HCT116 (cell line): ENCODE measurements around the gene GPR22. TPM values are rescaled to one million over a fixed set of nuclear protein-coding genes. Genes with fewer than 3 reads are reported as not detected.

Experiments
- ATAC-seq: fragments of 200-7000 bp; cut with Tn5 transposase; 2 replicates; pipeline ENCODE4 v1.9.1; 2020; ENCODE audit warnings: mild to moderate bottlenecking, moderate library complexity
- BruUV-seq: library from RNA; stranded (reverse); fragments of 400-500 nt; replicated peaks from 2 replicates; lab custom pipeline; 2021; lab: Mats Ljungman, UMichigan
- CTCF ChIA-PET: fragments of 300-600 bp; sonication (Branson Sonifier 250); formaldehyde crosslinking; loops from one replicate; lab custom pipeline; 2021; ENCODE audit warnings: antibody characterized with exemption; lab: Charles Lee
- POLR2A ChIA-PET: fragments of 300-600, 350-600 bp; sonication (Branson Sonifier 250); formaldehyde crosslinking; loops from one replicate; lab custom pipeline; 2021; ENCODE audit warnings: antibody characterized with exemption; lab: Charles Lee
- RAD21 ChIA-PET, 2 experiments: fragments of 300-600 bp; sonication (Branson Sonifier 250); formaldehyde crosslinking; loops; one replicate each; lab custom pipeline; 2023; ENCODE audit warnings: low total read pairs in 2 of 2; ENCODE audit not compliant: uncharacterized antibody in 2 of 2, unreplicated experiment in 2 of 2, low non-redundant PET in 1 of 2; lab: Charles Lee
- DNase-seq: peaks from one replicate; pipeline ENCODE4 v3.0.0-alpha.2; 2010; ENCODE audit warnings: low read depth, low spot score
- H2AFZ ChIP-seq: fragments of 200-600 bp; shearing (Covaris generic), sonication (generic); 2 replicates; pipeline ENCODE4 v1.6.1; 2017; ENCODE audit warnings: low read depth, mixed run types, mixed read lengths, antibody characterized with exemption, low read length; ENCODE audit not compliant: poor library complexity, severe bottlenecking
- H3K27ac ChIP-seq: 2 replicates; pipeline ENCODE4 v1.5.1; 2012; ENCODE audit warnings: low read depth, low read length
- H3K27me3 ChIP-seq: fragments of 200-600 bp; sonication (generic); 2 replicates; pipeline ENCODE4 v1.6.1; 2016; ENCODE audit warnings: mixed run types, low read length, mixed read lengths; ENCODE audit not compliant: insufficient read depth
- H3K36me3 ChIP-seq, 2 experiments: fragments of 200-500 bp in 1 of 2; fragments of 200-600 bp in 1 of 2; sonication (Bioruptor generic) in 1 of 2; sonication (generic) in 1 of 2; 2 replicates each; pipeline versions ENCODE4 v1.5.1 to v1.6.1; 2014 to 2016; ENCODE audit warnings: low read length in 2 of 2, inconsistent platforms in 1 of 2, mixed read lengths in 1 of 2, mixed run types in 1 of 2; ENCODE audit not compliant: insufficient read depth in 2 of 2, control insufficient read depth in 1 of 2
- H3K4me1 ChIP-seq, 2 experiments: fragments of 200-600 bp in 1 of 2; sonication (generic) in 1 of 2; 2 replicates each; pipeline versions ENCODE4 v1.5.1 to v1.6.1; 2012 to 2017; ENCODE audit warnings: low read length in 2 of 2, inconsistent platforms in 1 of 2, mild to moderate bottlenecking in 1 of 2, mixed read lengths in 1 of 2, mixed run types in 1 of 2, moderate library complexity in 1 of 2; ENCODE audit not compliant: insufficient read depth in 2 of 2, control insufficient read depth in 1 of 2
- H3K4me2 ChIP-seq: fragments of 200-600 bp; sonication (generic); 2 replicates; pipeline ENCODE4 v1.6.1; 2017; ENCODE audit warnings: mixed run types, low read length, mixed read lengths
- H3K4me3 ChIP-seq, 2 experiments: fragments of 200-600 bp in 1 of 2; sonication (generic) in 1 of 2; replicated peaks in 1 of 2; 2 replicates each; pipeline ENCODE4 v1.5.1; 2011 to 2016; ENCODE audit warnings: low read length in 2 of 2, control low read depth in 1 of 2, low read depth in 1 of 2, mild to moderate bottlenecking in 1 of 2, mixed read lengths in 1 of 2, mixed run types in 1 of 2
- H3K79me2 ChIP-seq: fragments of 200-600 bp; sonication (generic); 2 replicates; pipeline ENCODE4 v1.6.1; 2017; ENCODE audit warnings: mild to moderate bottlenecking, mixed run types, low read length, moderate library complexity, mixed read lengths; ENCODE audit not compliant: insufficient read depth
- H3K9ac ChIP-seq: fragments of 200-600 bp; sonication (generic); 2 replicates; pipeline ENCODE4 v1.6.1; 2016; ENCODE audit warnings: low read length, mixed read lengths
- H3K9me2 ChIP-seq: fragments of 200-600 bp; sonication (generic), shearing (Covaris generic); 2 replicates; pipeline ENCODE4 v1.6.1; 2017; ENCODE audit warnings: mixed run types, mild to moderate bottlenecking, moderate library complexity; ENCODE audit not compliant: insufficient read depth
- H3K9me3 ChIP-seq, 2 experiments: fragments of 200-500 bp in 1 of 2; fragments of 200-600 bp in 1 of 2; sonication (Bioruptor generic) in 1 of 2; sonication (generic) in 1 of 2; 2 replicates each; pipeline ENCODE4 v1.6.1; 2014 to 2017; ENCODE audit warnings: low read length in 2 of 2, mixed read lengths in 2 of 2, inconsistent platforms in 1 of 2, low read depth in 1 of 2, mild to moderate bottlenecking in 1 of 2, mixed run types in 1 of 2, moderate library complexity in 1 of 2; ENCODE audit not compliant: control insufficient read depth in 1 of 2, insufficient read depth in 1 of 2
- H4K20me1 ChIP-seq: fragments of 200-600 bp; sonication (generic), shearing (Covaris generic); 2 replicates; pipeline ENCODE4 v1.6.1; 2017; ENCODE audit warnings: mixed run types, mild to moderate bottlenecking, moderate library complexity; ENCODE audit not compliant: insufficient read depth
- CBX3 ChIP-seq: IDR thresholded peaks from 2 replicates; pipeline ENCODE4 v1.6.1; 2012; ENCODE audit warnings: low read depth
- CEBPB ChIP-seq: IDR thresholded peaks from 2 replicates; pipeline ENCODE4 v1.6.1; 2012; ENCODE audit warnings: low read depth
- CTCF ChIP-seq, 3 experiments: fragments of 200-600 bp in 1 of 3; sonication (generic) in 1 of 3; IDR thresholded peaks in 2 of 3; conservative IDR thresholded peaks in 1 of 3; 2 replicates each; pipeline ENCODE4 v1.5.1; 2012 to 2017; ENCODE audit warnings: low read depth in 2 of 3, low read length in 2 of 3, antibody characterized with exemption in 1 of 3, borderline replicate concordance in 1 of 3, control low read depth in 1 of 3, mild to moderate bottlenecking in 1 of 3, mixed read lengths in 1 of 3, mixed run types in 1 of 3, moderate library complexity in 1 of 3; ENCODE audit not compliant: insufficient read depth in 1 of 3
- EGR1 ChIP-seq: IDR thresholded peaks from 2 replicates; pipeline ENCODE4 v1.6.1; 2012; ENCODE audit warnings: low read depth
- ELF1 ChIP-seq: IDR thresholded peaks from 2 replicates; pipeline ENCODE4 v1.6.1; 2012; ENCODE audit warnings: low read depth, borderline replicate concordance
- EZH2 ChIP-seq: fragments of 200-600 bp; sonication (generic); IDR thresholded peaks from 2 replicates; pipeline ENCODE4 v1.6.1; 2017; ENCODE audit warnings: antibody characterized with exemption, mixed run types
- EZH2phosphoT487 ChIP-seq: fragments of 200-600 bp; IDR thresholded peaks from 2 replicates; pipeline ENCODE4 v1.6.1; 2018; ENCODE audit warnings: antibody characterized with exemption, borderline replicate concordance
- FOSL1 ChIP-seq: IDR thresholded peaks from 2 replicates; pipeline ENCODE4 v1.6.1; 2012; ENCODE audit warnings: low read depth
- JUND ChIP-seq: IDR thresholded peaks from 2 replicates; pipeline ENCODE4 v1.6.1; 2012
- MAX ChIP-seq: IDR thresholded peaks from 2 replicates; pipeline ENCODE4 v1.6.1; 2012
- POLR2A ChIP-seq: IDR thresholded peaks from 2 replicates; pipeline ENCODE4 v1.7.0; 2011; ENCODE audit warnings: borderline replicate concordance; ENCODE audit not compliant: insufficient read depth, insufficient read length; ENCODE audit errors: extremely low read depth
- POLR2AphosphoS5 ChIP-seq: IDR thresholded peaks from 2 replicates; pipeline ENCODE4 v1.6.1; 2011; ENCODE audit warnings: mild to moderate bottlenecking, low read depth, low read length, moderate library complexity
- RAD21 ChIP-seq: IDR thresholded peaks from 2 replicates; pipeline ENCODE4 v1.6.1; 2012; ENCODE audit warnings: low read depth, mild to moderate bottlenecking
- REST ChIP-seq: IDR thresholded peaks from 2 replicates; pipeline ENCODE4 v1.6.1; 2012; ENCODE audit warnings: low read depth
- SIN3A ChIP-seq: IDR thresholded peaks from 2 replicates; pipeline ENCODE4 v1.6.1; 2012; ENCODE audit warnings: low read depth
- SRF ChIP-seq: IDR thresholded peaks from 2 replicates; pipeline ENCODE4 v1.6.1; 2012; ENCODE audit warnings: low read depth
- TCF7L2 ChIP-seq: IDR thresholded peaks from 2 replicates; pipeline ENCODE4 v1.7.0; 2011; ENCODE audit warnings: borderline replicate concordance, inconsistent platforms; ENCODE audit not compliant: insufficient read depth, insufficient read length; ENCODE audit errors: extremely low read depth
- YY1 ChIP-seq: IDR thresholded peaks from 2 replicates; pipeline ENCODE4 v1.6.1; 2011; ENCODE audit warnings: low read length, low read depth, moderate library complexity, mild to moderate bottlenecking; ENCODE audit not compliant: insufficient replicate concordance; ENCODE audit errors: extremely low read depth
- ZFX ChIP-seq: fragments of 450-650 bp; IDR thresholded peaks from 2 replicates; pipeline ENCODE4 v1.6.1; 2017
- ZNF274 ChIP-seq: fragments of 200-500 bp; sonication (Bioruptor generic); IDR thresholded peaks from 2 replicates; pipeline ENCODE4 v1.6.1; 2014; ENCODE audit warnings: mild to moderate bottlenecking, low read depth, low read length, inconsistent platforms
- intact Hi-C: fragments of 100-400 bp; cut with micrococcal nuclease; formaldehyde crosslinking; loops from 2 replicates; pipeline ENCODE4 v1.10.0; 2022
- total RNA-seq: library from RNA; stranded (reverse); gene quantifications from one replicate; pipeline ENCODE4 v1.2.1, GENCODE V29; 2021; ENCODE audit not compliant: unreplicated experiment

The GPR22 gene
- total RNA-seq, 1 experiment from 2014 or later, result not detected

- RAD21 ChIA-PET, result no interaction called here
- no peak overlapping the region for H3K9ac ChIP-seq
- CTCF ChIA-PET, result no interaction called here
- no peaks in the 10 kb centered on the region for H3K36me3 ChIP-seq
- no peak for TF ChIP-seq JUND
- no peak for TF ChIP-seq RAD21
- TF ChIP-seq YY1, result no peak
- TF ChIP-seq ELF1, result no peak
- TF ChIP-seq POLR2AphosphoS5, result no peak
- no peak for TF ChIP-seq CTCF (IDR thresholded peaks at IDR 0.05 in 2 of 3, conservative IDR thresholded peaks at IDR 0.05 in 1 of 3; ENCODE audit: borderline replicate concordance in 1 of 3, insufficient read depth in 1 of 3, low read depth in 2 of 3, low read length in 2 of 3)
- TF ChIP-seq REST, result no peak
- no peak for TF ChIP-seq EZH2
- TF ChIP-seq ZNF274, result no peak
- no peak for TF ChIP-seq CEBPB
- no peak for TF ChIP-seq SRF
- TF ChIP-seq EGR1, result no peak
- no peak for TF ChIP-seq CBX3
- no peak for TF ChIP-seq TCF7L2
- no peak for TF ChIP-seq FOSL1
- TF ChIP-seq MAX, result no peak
- no peak for TF ChIP-seq POLR2A
- no peak for TF ChIP-seq ZFX
- TF ChIP-seq EZH2phosphoT487, result no peak
- no peak for TF ChIP-seq SIN3A
- TF ChIP-seq, all 23 proteins: peak for 0
- no peaks in the 10 kb centered on the region for H3K4me1 ChIP-seq
- H3K9me2 ChIP-seq, result no peaks in the 10 kb centered on the region
- POLR2A ChIA-PET, result no interaction called here
- no peak overlapping the region for H3K4me3 ChIP-seq
- BruUV-seq, result no TSS peak
- H3K27me3 ChIP-seq, result no peaks in the 10 kb centered on the region
- H3K4me2 ChIP-seq, result no peak overlapping the region
- ATAC-seq, result no peak
- intact Hi-C loops, result no loop called here
- H3K27ac ChIP-seq, result no peak overlapping the region
- DNase-seq, result no peak
- no peaks in the 10 kb centered on the region for H3K9me3 ChIP-seq
- peaks cover 8% of the 10 kb centered on the region; the same call in 1 of the 2 replicates for H3K79me2 ChIP-seq
- no peaks in the 10 kb centered on the region for H4K20me1 ChIP-seq
- no peak overlapping the region for H2AFZ ChIP-seq
Measured at GRCh38 chr7:107494884-107495283, 25.0 kb downstream of the GPR22 start.
